Limb (tissue), 2 donors: Measurements from ENCODE around the gene CNKSR3.

Experiments
- DNase-seq, 2 donors: peaks; one replicate each; pipeline ENCODE4 v3.0.0-alpha.2; 2016; ENCODE audit errors: extremely low spot score in 2 of 2

Gene CNKSR3

GRCh38 chr6:154352898-154353585 is 157.4 kb downstream of the CNKSR3 start:
- no peak for DNase-seq

- no peak for DNase-seq
Observed at GRCh38 chr6:154350293-154350692, 160.2 kb downstream of the CNKSR3 start.

- DNase-seq: no peak
Observed at GRCh38 chr6:154347981-154348380, 162.5 kb downstream of the CNKSR3 start.

GRCh38 chr6:154345811-154346210 is 164.7 kb downstream of the CNKSR3 start:
- no peak for DNase-seq

- peak in 1 of 2 donors; percentile 32 for DNase-seq
Observed at GRCh38 chr6:154343473-154344308, 166.8 kb downstream of the CNKSR3 start.

GRCh38 chr6:154341871-154342270 is 168.6 kb downstream of the CNKSR3 start:
- DNase-seq: no peak

- DNase-seq: no peak
Observed at GRCh38 chr6:154341336-154341735, 169.1 kb downstream of the CNKSR3 start.
